Non-pigmented ciliary epithelial cell (primary cell): Measurements from ENCODE around the gene NTN4.
"Not testable (repeated sequence)": the region's sequence is repeated elsewhere in the genome, so short reads cannot be mapped to it uniquely, and the experiment has no call there.

Experiments
- DNase-seq: peaks from one replicate; pipeline ENCODE4 v3.0.0-alpha.2; 2010; ENCODE audit warnings: low read depth

The NTN4 gene

DNA sequence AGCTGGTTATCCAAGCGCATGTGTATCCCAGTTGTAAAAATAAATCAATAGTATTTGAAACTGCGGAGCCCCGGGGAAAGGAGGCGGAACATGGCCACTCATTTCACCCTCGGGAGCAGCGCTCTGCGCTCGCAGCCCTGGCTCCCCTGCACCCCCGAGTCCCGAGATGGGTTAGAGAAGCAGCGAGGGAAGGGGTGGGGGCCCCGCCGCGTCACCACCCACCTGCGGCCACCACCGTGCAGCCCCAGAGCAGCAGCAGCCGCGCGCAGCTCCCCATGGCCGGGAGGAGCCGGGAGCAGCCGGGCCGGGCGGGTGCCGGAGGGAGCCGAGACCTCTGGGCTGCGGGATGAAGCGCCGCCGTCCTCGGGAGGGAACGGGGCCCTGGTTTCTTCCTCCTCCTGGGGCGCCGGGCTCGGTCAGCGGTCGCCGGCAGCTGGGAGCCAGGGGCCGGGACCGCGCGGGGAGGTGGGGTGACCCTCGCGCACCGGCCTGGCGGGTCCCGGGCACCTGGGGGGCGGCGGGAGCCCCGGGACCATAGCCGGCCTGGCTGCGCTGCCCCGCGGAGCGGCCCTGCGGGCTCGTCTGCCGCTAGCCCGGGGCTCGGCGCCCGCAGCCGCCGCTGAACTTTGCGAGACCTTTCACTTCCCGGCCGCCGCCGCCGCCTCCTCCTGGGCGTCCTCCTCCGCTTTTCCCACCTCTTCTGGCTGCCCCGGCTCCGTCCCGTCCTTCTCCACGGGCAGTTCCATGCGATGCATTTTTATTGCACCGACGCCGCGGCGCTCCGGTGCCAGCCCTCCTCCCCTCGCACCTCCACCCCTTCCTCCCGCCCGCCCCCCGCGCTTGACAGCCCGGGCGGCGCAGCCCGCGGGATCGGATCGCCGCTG lies at the start of gene NTN4:
TSS of gene NTN4 (minus strand) at position 732 of the 884 bp plus-strand sequence. CDS start at position 277, 455 bp downstream.
- DNase-seq, result no peak

DNA sequence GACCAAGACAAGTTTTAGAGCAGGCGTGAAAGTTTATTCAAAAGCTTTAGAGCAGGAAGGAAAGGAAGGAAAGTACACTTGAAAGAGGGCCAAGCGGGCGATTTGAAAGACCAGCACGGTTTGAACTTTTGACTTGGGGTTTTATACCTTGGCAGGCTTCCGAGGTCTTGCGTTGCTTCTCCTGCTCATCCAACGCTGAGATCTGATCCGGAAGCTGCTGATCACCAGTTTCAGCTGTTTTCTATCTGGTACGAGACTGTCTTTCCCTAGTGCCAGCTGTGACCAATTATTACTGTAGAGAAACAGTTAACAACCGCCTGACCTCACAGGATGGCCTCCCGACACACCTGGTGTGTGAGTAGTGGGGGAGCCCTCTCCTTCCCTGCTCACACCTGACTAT lies 47.6 kb upstream of the NTN4 start:
- DNase-seq, result no peak

DNA sequence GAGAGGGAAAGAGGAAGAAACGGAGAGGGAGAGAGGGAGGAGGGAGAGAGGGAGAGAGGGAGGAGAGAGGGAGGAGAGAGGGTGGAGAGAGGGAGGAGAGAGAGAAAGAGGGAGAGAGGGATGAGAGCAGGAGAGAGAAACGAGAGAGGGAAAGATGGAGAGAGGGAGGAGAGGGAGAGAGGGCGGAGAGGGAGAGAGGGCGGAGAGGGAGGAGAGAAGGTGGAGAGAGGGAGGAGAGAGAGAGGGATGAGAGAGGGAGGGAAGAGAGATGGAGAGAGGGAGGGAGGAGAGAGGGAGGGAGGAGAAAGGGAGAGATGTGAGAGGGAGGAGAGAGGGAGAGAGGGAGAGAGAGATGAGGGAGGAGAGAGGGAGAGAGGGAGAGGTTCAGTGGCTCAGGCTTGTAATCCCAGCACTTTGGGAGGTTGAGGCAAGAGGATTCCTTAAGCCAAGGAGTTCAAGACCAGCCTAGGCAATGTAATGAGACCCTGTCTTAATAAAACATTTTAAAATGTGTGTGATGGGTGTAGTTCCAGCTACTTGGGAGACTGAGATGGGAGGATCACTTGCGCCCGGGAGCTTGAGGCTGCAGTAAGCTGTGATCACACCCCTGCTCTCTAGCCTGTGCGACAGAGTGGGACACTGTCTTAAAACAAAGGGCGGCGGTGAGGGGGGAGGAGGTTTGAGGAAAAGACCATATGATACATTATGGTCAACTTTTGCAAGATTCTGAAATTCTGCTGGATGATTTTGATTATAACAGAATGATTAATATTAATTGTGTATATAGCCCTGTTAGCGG lies 46.9 kb upstream of the NTN4 start:
- DNase-seq, result no peak

DNA sequence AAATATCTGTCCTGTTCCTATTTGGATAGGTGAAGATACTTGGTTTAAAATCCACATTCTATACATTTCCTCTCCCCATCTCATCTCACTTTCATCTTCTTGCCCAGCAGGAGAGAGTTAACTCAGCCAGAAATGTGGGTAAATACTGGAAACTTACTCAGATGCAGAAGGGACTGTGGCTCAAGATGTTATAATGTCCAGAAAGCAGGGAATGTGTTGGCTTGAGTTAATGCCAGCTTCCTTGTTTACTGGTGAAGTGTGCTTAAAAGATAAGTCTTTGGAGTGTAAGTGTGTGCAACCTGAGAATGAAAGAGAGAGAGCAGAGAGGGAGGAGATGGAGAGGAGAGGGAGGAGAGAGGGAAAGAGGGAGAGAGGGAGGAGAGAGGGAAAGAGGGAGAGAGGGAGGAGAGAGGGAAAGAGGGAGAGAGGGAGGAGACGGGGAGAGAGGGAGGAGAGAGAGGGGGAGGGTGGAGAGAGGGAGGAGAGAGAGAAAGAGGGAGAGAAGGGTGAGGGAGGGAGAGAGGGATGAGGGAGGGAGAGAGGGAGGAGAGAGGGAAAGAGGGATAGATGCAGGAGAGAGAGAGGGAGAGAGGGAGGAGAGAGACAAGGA lies 46.2 kb upstream of the NTN4 start:
- DNase-seq, result no peak

DNA sequence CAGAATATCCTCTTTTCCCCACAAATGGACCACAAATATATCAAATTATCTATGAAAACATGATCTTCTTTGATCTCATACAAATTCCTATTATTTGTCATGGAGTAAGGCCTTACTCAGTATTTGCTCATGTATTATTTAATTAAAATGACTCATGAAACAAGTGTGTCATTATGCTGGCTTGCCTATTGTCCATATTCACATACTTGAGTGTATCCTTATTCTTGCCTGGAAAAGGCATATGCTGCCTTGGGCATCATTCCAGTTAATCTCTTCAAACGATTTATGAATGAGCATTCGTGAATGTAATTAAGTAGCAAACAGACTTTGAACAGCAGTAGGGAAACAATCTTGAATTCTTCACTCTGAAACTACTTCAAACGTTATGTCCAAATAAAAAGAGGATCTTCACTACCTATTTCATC lies 45.6 kb upstream of the NTN4 start:
- DNase-seq, result no peak

DNA sequence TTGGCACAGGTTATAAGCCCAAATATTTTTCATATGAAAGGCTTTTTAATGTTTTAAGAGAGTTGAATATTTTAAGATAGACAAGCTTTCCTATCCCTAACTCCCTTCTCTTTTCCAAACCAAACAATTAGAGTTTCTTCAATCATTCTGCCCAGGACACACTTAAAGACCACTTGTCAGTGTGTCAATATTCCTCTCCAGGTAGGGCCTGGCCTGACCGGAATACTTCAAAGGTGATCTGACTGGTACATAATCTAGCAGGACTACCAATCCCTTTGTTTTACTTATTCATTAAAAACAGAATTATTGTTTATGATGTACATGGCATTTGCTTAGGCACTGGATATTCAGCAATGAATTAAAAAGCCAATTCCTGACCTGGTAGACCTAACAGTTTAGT lies 44.0 kb upstream of the NTN4 start:
- no peak for DNase-seq

DNA sequence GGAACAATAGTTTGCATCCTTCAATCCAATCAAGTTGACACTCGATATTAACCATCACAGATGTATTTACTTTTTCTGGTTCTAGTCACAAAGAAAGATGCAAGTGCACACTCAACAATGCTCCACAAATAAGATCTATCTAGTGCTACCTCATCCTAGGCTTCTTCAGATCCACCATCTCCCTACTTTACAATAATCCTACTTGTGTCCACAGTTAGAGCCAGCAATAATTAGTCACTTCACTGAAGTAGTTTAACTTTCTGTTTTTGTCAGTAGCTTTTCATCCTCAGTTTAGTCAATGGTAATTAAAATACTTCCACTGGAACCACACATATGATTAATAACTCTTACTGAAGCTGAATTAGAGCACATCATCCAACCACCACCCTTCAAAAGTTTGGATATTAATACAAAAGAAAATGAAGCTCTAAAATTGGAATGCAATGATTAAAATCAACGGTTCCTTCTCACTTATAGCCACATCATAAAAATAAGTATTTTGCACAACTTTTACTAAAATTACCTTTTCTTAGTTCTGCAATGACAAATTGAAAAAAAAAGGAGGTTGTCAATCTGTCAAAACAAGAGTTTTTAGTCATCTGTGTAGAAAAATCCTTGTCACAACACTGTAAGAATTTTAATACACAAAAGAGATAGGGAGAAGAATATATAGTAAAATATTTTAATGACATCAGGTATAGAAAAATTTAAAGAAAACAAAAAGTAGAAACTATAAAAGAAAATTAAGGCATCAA lies 39.9 kb upstream of the NTN4 start:
- no peak for DNase-seq

DNA sequence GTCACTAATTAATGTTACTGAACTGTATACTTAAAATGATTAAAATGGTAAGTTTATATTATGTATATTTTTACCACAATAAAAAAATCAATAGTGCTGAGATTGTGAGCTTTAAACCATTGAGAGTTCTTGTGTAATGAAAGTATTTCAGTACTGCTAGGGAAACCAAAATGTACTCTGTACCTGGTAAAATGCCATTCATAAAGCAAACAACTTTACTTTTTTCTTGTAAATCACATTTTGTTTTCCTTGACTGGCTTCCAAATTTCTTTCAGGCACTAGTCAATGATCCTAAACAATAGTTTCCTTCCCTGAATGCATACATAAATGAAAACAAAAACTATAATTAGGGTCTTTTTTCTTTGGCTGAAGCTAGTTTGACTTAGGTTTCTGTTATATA lies 38.8 kb upstream of the NTN4 start:
- no peak for DNase-seq

DNA sequence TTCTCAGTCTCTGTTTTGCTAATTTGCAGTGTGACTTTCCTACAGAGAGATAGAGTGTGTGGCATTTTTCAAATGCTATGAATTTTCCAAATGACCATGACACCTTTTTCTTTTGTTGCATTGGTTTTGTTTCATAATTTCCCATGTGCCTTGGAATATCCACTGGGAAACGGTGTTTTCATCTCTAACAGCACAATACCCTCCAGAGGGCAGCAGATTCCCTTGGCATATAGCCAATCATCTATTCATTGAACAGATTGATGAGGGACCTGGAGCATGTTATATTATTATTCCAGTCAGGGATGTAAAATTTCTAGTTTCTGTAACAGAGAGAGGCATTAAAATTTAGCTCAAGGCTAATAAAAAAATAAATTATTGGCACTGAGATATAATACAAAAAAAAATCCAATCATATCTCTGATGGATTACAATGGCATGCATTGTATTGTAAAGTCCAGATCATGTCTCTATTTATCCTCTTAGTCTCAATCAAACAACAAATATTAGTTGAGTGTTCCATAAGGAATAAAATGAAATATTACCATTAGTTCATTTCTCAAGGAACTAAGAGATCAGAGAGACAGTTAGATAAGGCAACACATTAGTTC lies 29.6 kb upstream of the NTN4 start:
- DNase-seq, result no peak

DNA sequence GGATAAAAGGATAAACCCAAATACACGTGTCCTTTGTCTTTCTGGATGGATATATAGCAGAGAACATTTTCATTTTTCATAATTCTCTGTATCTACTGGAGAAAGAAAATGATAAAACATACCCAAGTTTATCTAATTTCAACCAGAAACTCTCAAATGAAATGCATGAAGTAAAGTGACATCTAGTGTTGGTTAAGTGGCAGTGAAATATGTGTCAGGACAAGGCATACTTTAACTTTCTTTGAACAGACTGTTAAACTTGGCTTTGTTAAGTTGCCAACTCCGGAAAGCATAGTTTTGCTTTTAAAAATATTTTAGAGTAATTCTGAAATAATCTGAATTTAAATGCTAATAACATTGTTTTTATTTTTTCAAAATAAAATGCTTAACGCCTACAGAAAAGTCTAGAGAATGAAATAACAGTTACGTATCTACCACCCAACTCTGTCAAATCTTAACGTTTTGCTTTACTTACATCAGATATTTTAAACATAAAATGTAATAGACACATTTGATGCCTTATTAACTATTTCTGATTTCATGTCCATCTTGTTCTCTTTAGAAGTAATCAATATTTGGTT lies 25.2 kb upstream of the NTN4 start:
- DNase-seq, result no peak

DNA sequence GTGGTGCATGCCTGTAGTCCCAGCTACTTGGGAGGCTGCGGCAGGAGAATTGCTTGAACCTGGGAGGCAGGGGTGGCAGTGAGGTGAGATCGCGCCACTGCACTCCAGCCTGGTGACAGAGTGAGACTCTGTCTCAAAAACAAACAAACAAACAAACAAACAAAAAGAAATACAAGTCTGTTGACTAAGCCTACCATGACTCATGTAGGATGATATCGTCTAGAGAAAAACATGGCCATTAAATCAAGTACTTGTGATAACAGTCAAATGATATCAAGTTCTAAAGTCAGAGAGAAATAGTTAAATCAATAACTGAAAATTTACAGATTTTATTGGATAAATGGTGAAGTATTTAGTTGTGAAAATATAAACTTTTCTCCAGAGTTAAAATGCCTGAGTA lies 21.6 kb upstream of the NTN4 start:
- DNase-seq, result not testable (repeated sequence)

DNA sequence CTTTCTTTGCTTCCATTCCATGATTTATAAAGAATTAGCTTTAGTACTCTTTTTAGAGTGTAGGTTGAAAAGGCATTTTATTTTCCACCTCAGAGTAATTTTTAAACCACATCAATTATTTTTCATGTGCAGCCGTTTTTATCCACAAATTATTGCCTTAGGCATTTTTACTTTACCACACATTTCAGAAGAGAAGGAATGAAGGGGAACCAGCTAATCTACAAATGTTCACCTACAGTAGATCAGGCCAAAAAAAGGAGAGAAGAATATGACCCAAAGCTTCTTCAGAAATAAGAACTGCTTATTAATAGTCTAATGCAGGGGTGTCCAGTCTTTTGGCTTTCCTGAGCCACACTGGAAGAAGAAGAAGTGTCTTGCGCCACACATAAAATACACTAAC lies 19.8 kb upstream of the NTN4 start:
- no peak for DNase-seq

DNA sequence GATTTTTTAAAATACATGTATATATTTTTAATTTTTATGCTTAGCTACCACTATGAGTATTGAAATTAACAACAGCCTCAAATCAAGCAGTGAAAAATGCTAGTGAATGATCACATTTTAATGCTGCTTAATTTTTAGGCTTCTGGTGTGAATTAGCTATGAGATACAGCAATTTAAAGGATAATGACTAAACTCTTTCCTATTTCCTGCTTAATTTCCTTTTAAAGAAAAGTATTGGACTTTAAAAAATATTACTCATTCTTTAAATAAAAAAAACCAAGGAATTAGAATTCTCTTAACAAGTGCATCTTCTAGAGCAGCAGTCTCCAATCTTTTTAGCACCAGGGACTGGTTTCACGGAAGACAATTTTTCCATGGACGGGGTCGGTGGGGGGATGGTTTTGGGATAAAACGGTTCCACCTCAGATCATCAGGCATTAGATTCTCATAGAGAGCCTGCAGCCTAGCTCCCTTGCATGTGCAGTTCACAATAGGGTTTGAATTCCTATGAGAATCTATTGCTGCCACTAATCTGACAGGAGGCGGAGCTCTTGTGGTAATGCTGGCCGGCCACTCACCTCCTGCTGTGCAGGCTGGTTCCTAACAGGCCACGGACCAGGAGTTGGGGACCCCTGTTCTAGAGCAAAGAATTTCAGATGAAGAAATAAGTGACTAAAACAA lies 18.6 kb upstream of the NTN4 start:
- DNase-seq, result no peak

DNA sequence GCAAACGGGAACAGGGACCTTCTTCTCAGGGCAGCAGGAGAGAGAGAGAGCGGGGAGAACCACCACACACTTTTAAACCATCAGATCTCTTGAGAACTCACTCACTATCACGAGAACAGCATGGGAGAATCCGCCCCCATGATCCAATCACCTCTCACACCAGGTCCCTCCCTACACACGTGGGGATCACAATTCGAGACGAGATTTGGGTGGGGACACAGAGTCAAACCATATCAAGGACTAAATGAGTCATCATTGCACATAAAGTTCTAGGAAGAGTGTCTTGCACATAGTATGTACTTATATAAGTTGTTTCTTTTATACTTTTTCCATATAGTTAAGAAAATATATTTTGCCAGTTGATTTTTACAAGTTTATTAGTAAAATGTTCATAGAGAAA lies 17.6 kb upstream of the NTN4 start:
- no peak for DNase-seq

DNA sequence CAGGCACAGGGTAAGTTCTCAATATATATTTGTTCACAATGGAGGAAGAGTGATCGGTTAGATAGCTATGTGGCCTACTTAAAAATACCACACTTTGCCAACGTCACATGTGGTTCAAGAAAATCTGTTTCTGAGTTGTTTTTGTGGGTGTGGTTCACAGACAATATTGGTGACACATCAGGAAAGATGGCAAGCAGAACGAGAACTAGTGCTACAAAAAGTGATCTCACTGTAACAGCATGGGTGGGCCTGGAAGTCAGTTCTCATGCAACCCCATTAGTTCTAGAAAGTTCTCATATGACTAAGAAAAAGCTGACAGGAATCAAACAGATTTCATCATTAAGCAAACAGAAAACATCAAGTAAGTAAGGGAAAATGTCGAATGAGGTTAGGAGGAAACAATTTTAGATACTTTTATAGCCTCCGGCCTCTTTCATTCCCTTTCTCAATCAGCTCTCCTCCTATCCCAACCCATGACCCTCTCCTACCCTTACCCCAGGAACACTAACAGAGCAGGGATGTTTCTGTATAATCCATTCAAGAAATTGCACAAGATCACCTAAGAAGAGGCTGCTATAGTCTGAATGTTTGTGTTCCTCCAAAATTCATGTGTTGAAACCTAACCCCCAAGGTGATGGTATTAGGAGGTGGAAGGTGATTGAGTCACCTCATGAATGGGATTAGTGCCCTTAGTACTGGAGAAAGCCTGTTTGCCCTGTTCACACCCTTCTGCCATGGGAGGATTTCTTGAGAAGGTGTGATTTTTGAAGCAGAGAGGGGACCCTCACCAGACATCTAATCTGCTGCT lies 15.5 kb upstream of the NTN4 start:
- peak; percentile 92 for DNase-seq

DNA sequence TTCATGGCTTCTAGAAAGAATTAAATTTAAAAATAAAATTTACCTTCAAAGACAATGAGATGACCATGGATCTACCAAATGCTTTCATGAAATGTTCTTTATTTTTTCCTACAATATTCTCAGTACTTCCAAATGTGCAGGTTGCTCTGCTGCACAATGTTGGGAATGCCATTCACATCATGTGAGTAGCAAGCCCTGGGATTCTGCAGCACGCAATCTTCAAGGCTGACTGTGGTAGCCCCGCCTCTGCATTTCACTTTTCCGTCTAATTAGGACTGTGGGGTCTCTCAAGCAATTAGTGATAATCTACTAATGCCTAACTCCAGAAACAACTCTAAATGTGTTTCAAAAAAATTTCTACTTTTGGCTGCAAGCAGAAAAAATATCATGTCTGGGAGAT lies 13.7 kb upstream of the NTN4 start:
- no peak for DNase-seq

DNA sequence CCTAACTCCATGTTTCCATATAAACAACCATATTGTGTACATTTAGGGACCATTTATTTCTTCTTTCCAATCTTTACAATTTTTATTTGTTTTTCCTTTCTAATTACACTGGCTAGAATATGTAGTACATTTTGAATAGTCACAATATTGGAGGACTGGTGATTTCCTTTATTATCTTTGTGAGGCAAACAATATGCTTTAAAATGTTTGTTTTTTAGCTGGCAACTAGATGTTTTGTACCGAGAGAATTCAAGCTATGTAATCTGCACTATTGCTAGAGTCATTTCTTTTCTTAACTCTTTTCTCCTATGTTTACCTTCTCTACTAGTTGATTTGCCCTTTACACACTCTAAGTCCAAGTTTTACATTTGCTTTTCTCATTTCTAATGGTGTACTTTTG lies 13.3 kb upstream of the NTN4 start:
- no peak for DNase-seq

DNA sequence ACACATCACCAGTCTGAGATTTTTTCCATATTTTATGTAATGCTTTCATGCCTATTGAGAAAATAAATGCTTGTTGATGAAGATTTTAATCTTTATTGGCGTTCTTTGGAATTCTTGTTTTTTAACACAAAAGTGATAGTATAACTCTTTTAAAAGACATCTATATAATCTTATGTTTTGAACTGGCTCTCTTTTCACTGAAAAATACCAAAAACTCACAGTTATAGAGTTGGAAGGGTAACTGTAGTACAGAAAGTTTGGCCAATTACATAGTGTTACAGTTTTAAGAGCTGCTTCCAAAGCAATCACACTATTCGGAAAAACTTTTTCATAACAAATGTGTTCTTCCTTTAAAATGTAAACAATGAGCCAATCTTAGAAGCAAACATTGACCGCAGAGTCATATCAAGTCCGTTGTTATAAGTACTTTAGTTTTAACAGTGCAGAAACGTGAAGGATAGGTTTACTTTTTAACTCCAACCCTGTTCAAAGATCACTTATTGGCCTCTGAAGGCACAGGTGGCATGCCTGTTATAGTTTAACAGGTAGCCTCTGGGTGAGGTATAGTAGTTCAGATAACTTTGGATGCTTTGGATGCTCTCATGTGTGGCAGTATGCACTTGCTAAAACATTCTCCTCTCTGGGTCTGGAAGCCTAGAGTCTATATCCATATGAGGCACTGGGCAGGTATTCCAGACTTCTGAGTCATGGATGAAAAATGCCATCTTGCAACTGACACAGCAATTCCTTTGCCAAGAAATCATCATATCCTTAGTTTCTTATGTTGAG lies 12.1 kb upstream of the NTN4 start:
- DNase-seq, result peak; percentile 81

DNA sequence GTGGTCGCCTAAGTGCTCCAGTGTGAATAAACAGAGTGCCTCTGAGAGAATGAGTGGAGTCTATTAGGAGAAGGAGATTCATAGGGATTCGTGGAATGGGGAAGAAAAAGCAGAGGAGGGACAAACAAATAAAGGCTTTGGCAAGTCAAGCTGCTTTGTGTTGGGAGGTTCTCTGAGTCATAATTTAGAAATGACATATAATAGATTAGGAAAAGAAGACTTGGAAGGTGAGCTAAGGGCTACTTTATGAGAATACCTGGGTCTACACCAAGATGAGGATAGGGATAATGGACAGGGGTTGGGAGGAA lies 6.4 kb upstream of the NTN4 start:
- no peak for DNase-seq
